Type B pancreatic cell (in vitro differentiated cells): ENCODE results near the gene CYP46A1. TPM values are rescaled to one million over a fixed set of nuclear protein-coding genes. Genes with fewer than 3 reads are reported as not detected.

Source experiments
- DNase-seq: peaks from one replicate; pipeline ENCODE4 v3.0.0; 2021; ENCODE audit warnings: mixed read lengths; ENCODE audit not compliant: unreplicated experiment; ENCODE audit errors: extremely low spot score
- H3K27ac Mint-ChIP-seq: 2 replicates; pipeline ENCODE4 v1.8.0; 2021; ENCODE audit warnings: mild to moderate bottlenecking, mixed read lengths
- H3K27me3 Mint-ChIP-seq: 2 replicates; pipeline ENCODE4 v1.8.0; 2021; ENCODE audit warnings: mixed read lengths
- H3K36me3 Mint-ChIP-seq: 2 replicates; pipeline ENCODE4 v1.8.0; 2021; ENCODE audit warnings: mixed read lengths
- H3K4me1 Mint-ChIP-seq: one replicate; pipeline ENCODE4 v1.8.0; 2021; ENCODE audit warnings: mixed read lengths; ENCODE audit not compliant: unreplicated experiment
- H3K4me3 Mint-ChIP-seq: 2 replicates; pipeline ENCODE4 v1.8.0; 2021; ENCODE audit warnings: mild to moderate bottlenecking, mixed read lengths
- H3K9me3 Mint-ChIP-seq: 2 replicates; pipeline ENCODE4 v1.8.0; 2021; ENCODE audit warnings: mixed read lengths
- total RNA-seq: library from RNA; stranded (reverse); gene quantifications from 2 replicates; pipeline ENCODE4 v1.2.1, GENCODE V29; 2021; ENCODE audit warnings: low replicate concordance
- TF ChIP-seq, protein P1 (sequence below): fragments of 200-600 bp; sonication (generic); conservative IDR thresholded peaks from 2 replicates; pipeline ENCODE4 v1.5.0; 2021; ENCODE audit warnings: antibody characterized with exemption, mild to moderate bottlenecking

Gene CYP46A1
- total RNA-seq, 1 donor from 2014 or later: 4.7 TPM

DNA sequence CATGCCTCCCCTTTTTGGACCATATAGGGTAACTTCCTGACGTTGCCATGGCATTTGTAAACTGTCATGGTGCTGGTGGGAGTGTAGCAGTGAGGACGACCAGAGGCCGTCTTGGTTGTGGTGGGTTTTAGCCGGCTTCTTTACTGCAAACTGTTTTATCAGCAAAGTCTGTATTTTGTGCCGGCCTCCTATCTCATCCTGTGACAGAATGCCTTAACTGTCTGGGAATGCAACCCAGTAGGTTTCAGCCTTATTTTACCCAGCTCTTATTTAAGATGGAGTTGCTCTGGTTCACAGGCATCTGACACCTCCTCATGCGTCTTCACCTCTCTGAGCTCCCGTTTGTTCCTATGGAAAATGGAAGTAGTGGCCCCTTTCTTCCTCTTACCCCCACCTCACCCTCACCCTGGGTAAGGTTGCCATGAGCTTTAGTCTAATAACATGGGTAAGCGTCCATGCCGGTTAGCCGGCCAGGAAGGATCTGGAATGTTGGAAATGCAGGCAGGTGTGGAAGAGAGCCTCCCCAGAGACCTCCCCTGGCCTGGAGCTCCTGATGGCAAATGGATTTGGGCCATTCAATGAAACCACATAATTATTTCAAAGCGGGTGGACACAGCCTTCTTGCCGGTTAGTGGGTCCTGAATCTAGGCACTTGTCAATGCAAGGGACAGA, 20.6 kb upstream of the CYP46A1 start:
- Mint-ChIP-seq H3K4me1 (peaks cover 29% of the 10 kb centered on the region), H3K27me3 (peaks cover 32% of the 10 kb centered on the region), H3K4me3 (peak overlapping the region; percentile 20), H3K36me3 (no peaks in the 10 kb centered on the region), H3K27ac (peak overlapping the region; percentile 71), H3K9me3 (no peaks in the 10 kb centered on the region)
- TF ChIP-seq, protein P1, sequence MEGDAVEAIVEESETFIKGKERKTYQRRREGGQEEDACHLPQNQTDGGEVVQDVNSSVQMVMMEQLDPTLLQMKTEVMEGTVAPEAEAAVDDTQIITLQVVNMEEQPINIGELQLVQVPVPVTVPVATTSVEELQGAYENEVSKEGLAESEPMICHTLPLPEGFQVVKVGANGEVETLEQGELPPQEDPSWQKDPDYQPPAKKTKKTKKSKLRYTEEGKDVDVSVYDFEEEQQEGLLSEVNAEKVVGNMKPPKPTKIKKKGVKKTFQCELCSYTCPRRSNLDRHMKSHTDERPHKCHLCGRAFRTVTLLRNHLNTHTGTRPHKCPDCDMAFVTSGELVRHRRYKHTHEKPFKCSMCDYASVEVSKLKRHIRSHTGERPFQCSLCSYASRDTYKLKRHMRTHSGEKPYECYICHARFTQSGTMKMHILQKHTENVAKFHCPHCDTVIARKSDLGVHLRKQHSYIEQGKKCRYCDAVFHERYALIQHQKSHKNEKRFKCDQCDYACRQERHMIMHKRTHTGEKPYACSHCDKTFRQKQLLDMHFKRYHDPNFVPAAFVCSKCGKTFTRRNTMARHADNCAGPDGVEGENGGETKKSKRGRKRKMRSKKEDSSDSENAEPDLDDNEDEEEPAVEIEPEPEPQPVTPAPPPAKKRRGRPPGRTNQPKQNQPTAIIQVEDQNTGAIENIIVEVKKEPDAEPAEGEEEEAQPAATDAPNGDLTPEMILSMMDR: no peak
- no peak for DNase-seq

- H3K27ac Mint-ChIP-seq: peak overlapping the region; percentile 76
- peaks cover 26% of the 10 kb centered on the region for H3K27me3 Mint-ChIP-seq
- H3K36me3 Mint-ChIP-seq: no peaks in the 10 kb centered on the region
- H3K9me3 Mint-ChIP-seq: no peaks in the 10 kb centered on the region
- H3K4me3 Mint-ChIP-seq: peak overlapping the region; percentile 52
- H3K4me1 Mint-ChIP-seq: peaks cover 30% of the 10 kb centered on the region
- TF ChIP-seq, protein P1: peak; percentile 18
- DNase-seq: no peak
Observed at GRCh38 chr14:99664058-99664936, 19.8 kb upstream of the CYP46A1 start.

- DNase-seq: no peak
- Mint-ChIP-seq H3K4me3 (no peak overlapping the region), H3K27ac (peak overlapping the region; percentile 76), H3K27me3 (peaks cover 26% of the 10 kb centered on the region), H3K36me3 (no peaks in the 10 kb centered on the region), H3K9me3 (no peaks in the 10 kb centered on the region), H3K4me1 (peaks cover 30% of the 10 kb centered on the region)
- TF ChIP-seq, protein P1: no peak
Observed at GRCh38 chr14:99664937-99665273, 19.2 kb upstream of the CYP46A1 start.

DNA sequence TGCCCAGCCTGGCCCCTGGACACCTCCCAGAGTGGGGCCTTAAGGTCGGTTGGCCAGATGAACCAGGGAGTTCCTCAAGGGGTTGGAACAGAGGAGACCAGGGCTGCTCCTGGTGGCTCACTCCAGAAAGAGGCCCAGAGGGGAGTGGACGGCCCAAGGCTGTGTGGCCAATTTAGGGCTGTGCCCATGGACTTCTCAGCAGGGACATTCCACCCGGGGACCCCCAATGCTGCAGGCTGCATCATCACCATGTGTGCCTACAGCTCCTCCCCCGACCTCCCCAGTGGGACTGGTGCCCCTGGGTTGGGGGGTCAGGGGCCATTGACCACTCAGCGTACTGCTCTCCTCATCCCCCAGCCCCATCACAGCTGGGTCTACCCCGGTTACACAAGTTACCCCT, 17.6 kb upstream of the CYP46A1 start:
- H3K9me3 Mint-ChIP-seq: no peaks in the 10 kb centered on the region
- peaks cover 11% of the 10 kb centered on the region for H3K27me3 Mint-ChIP-seq
- no peaks in the 10 kb centered on the region for H3K36me3 Mint-ChIP-seq
- DNase-seq: no peak
- no peak overlapping the region for H3K4me3 Mint-ChIP-seq
- no peak overlapping the region for H3K27ac Mint-ChIP-seq
- peaks cover 43% of the 10 kb centered on the region for H3K4me1 Mint-ChIP-seq
- TF ChIP-seq, protein P1: no peak

GRCh38 chr14:99667045-99667444, 17.1 kb upstream of the CYP46A1 start:
- Mint-ChIP-seq H3K27me3 (peaks cover 10% of the 10 kb centered on the region), H3K36me3 (no peaks in the 10 kb centered on the region), H3K9me3 (no peaks in the 10 kb centered on the region), H3K27ac (no peak overlapping the region), H3K4me3 (no peak overlapping the region), H3K4me1 (peaks cover 46% of the 10 kb centered on the region)
- TF ChIP-seq, protein P1: no peak
- DNase-seq: no peak
